Measurements from ENCODE around the gene TECPR2.

GRCh38 chr14:102517392-102518062, 154.8 kb downstream of the TECPR2 start:
- TF ChIP-seq CTCF (IDR thresholded peaks at IDR 0.05 in 2 of 3, conservative IDR thresholded peaks at IDR 0.05 in 1 of 3; ENCODE audit: borderline replicate concordance in 1 of 3, insufficient read depth in 1 of 3, low read depth in 2 of 3, low read length in 2 of 3) (no peak), RAD21 (IDR thresholded peaks at IDR 0.05; ENCODE audit: low read depth) (no peak), CBX3 (IDR thresholded peaks at IDR 0.05; ENCODE audit: low read depth) (no peak), POLR2AphosphoS5 (IDR thresholded peaks at IDR 0.05; ENCODE audit: low read depth, low read length) (no peak), SP1 (IDR thresholded peaks at IDR 0.05; ENCODE audit: low read depth) (no peak), EZH2phosphoT487 (IDR thresholded peaks at IDR 0.05; ENCODE audit: borderline replicate concordance) (no peak), POLR2A (IDR thresholded peaks at IDR 0.05; ENCODE audit: borderline replicate concordance, extremely low read depth, insufficient read depth, insufficient read length) (no peak), ZNF274 (IDR thresholded peaks at IDR 0.05; ENCODE audit: low read depth, low read length) (no peak)
- TF ChIP-seq, protein P1, sequence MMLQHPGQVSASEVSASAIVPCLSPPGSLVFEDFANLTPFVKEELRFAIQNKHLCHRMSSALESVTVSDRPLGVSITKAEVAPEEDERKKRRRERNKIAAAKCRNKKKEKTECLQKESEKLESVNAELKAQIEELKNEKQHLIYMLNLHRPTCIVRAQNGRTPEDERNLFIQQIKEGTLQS (IDR thresholded peaks at IDR 0.05): no peak
